K562 (cell line): ENCODE data around the gene ETS1. TPM values are rescaled to one million over a fixed set of nuclear protein-coding genes. Genes with fewer than 3 reads are reported as not detected.

Experiments used
- ARNT ChIP-seq, 2 experiments: fragments of 450-650 bp; IDR thresholded peaks; 2 replicates each; pipeline ENCODE4 v1.6.1; 2016; ENCODE audit warnings: mild to moderate bottlenecking in 1 of 2
- BCOR ChIP-seq: fragments of 450-650 bp; IDR thresholded peaks from 2 replicates; pipeline ENCODE4 v1.6.1; 2016
- E2F1 ChIP-seq: sonication (generic); formaldehyde crosslinking; IDR thresholded peaks from 2 replicates; pipeline ENCODE4 v1.8.1; 2023; ENCODE audit warnings: mild to moderate bottlenecking, missing genetic modification reagents, moderate library complexity
- ELF4 ChIP-seq: fragments of 450-650 bp; formaldehyde crosslinking; IDR thresholded peaks from 2 replicates; pipeline ENCODE4 v1.4.0; 2022; ENCODE audit warnings: missing genetic modification characterization
- FOXJ3 ChIP-seq: sonication (generic); formaldehyde crosslinking; IDR thresholded peaks from 2 replicates; pipeline ENCODE4 v1.4.0; 2020; ENCODE audit warnings: mild to moderate bottlenecking, missing genetic modification reagents
- KLF16 ChIP-seq: IDR thresholded peaks from 2 replicates; pipeline ENCODE4 v1.6.1; 2016; ENCODE audit warnings: antibody characterized with exemption
- POLR2AphosphoS2 ChIP-seq: IDR thresholded peaks from 2 replicates; pipeline ENCODE4 v1.6.1; 2012; ENCODE audit warnings: low read length, improper control_type of control experiment
- POLR3G ChIP-seq: IDR thresholded peaks from 2 replicates; pipeline ENCODE4 v1.6.1; 2011; ENCODE audit not compliant: insufficient read length, insufficient replicate concordance; ENCODE audit errors: extremely low read depth
- RAD21 ChIP-seq, 2 experiments: fragments of 250-450 bp in 1 of 2; fragments of 450-650 bp in 1 of 2; sonication (Bioruptor Pico) in 1 of 2; formaldehyde crosslinking in 1 of 2; IDR thresholded peaks in 1 of 2; conservative IDR thresholded peaks in 1 of 2; 2 replicates each; pipeline versions ENCODE4 v1.4.0 to v1.8.0; 2020 to 2022; ENCODE audit warnings: mild to moderate bottlenecking in 2 of 2, moderate library complexity in 1 of 2
- RBFOX2 ChIP-seq: fragments of 200-400 bp; formaldehyde crosslinking; IDR thresholded peaks from 2 replicates; pipeline ENCODE4 v1.6.1; 2017; ENCODE audit warnings: low read depth, mild to moderate bottlenecking, low read length, moderate library complexity
- RFX5 ChIP-seq: IDR thresholded peaks from 2 replicates; pipeline ENCODE4 v1.6.1; 2011; ENCODE audit warnings: low read depth, mild to moderate bottlenecking, improper control_type of control experiment, low read length
- SAFB ChIP-seq: fragments of 200-400 bp; formaldehyde crosslinking; IDR thresholded peaks from 2 replicates; pipeline ENCODE4 v1.6.1; 2017; ENCODE audit warnings: low read depth, low read length, borderline replicate concordance
- TEAD2 ChIP-seq: fragments of 450-650 bp; IDR thresholded peaks from 2 replicates; pipeline ENCODE4 v1.6.1; 2016; ENCODE audit warnings: missing genetic modification characterization, control low read depth, missing compliant biosample characterization
- TRIM25 ChIP-seq: fragments of 450-650 bp; IDR thresholded peaks from 2 replicates; pipeline ENCODE4 v1.7.0; 2016; ENCODE audit warnings: borderline replicate concordance
- ZBTB17 ChIP-seq: fragments of 450-650 bp; formaldehyde crosslinking; IDR thresholded peaks from 2 replicates; pipeline ENCODE4 v1.4.0; 2020; ENCODE audit warnings: mild to moderate bottlenecking
- ZNF57 ChIP-seq: fragments of 450-650 bp; formaldehyde crosslinking; IDR thresholded peaks from 2 replicates; pipeline ENCODE4 v1.4.0; 2020; ENCODE audit warnings: mild to moderate bottlenecking, moderate library complexity
- polyA plus RNA-seq, 8 experiments: library from polyadenylated mRNA; depleted of rRNA in 4 of 8; stranded (reverse) in 5 of 8; unstranded in 3 of 8; fragments of >200 nt; fragmentation: Nextera tagmentation in 2 of 8; fragmentation: Illumina TruSeq in 1 of 8; extraction: Ambion mirVana in 2 of 8; extraction: Trizol in 1 of 8; gene quantifications; 2 replicates each; pipeline versions ENCODE4 v1.2.1 to v1.2.3, GENCODE V29; 2011 to 2014; ENCODE audit warnings: inconsistent platforms in 1 of 8, missing spikeins in 1 of 8
- total RNA-seq, 7 experiments: library from RNA; depleted of rRNA in 6 of 7; stranded (reverse); fragments of >200 nt in 6 of 7; fragmentation: Illumina TruSeq in 2 of 7; extraction: Trizol in 2 of 7; gene quantifications; 2 replicates each; pipeline versions ENCODE4 v1.2.1 to v1.2.3, GENCODE V29; 2011 to 2021; ENCODE audit warnings: low replicate concordance in 1 of 7
- TF ChIP-seq, protein P1 (sequence below): fragments of 450-650 bp; IDR thresholded peaks from 2 replicates; pipeline ENCODE4 v1.7.1; 2018; ENCODE audit warnings: mild to moderate bottlenecking, low read depth; ENCODE audit not compliant: partially characterized antibody
- TF ChIP-seq, protein P2 (sequence below): fragments of 150-350 bp; conservative IDR thresholded peaks from 2 replicates; pipeline ENCODE4 v1.6.1; 2014; ENCODE audit warnings: low read length
- TF ChIP-seq, protein P3 (sequence below): fragments of 250-450 bp; sonication (Bioruptor Pico); IDR thresholded peaks from 2 replicates; pipeline ENCODE4 v1.4.0; 2020; ENCODE audit warnings: mild to moderate bottlenecking, moderate library complexity

Gene ETS1
- total and polyA plus RNA-seq, 9 of the 15 experiments (the other 6 are each of a cell fraction or from before 2014, with no cell fraction given), result 0.04 to 1.4 (median 0.23) TPM

DNA sequence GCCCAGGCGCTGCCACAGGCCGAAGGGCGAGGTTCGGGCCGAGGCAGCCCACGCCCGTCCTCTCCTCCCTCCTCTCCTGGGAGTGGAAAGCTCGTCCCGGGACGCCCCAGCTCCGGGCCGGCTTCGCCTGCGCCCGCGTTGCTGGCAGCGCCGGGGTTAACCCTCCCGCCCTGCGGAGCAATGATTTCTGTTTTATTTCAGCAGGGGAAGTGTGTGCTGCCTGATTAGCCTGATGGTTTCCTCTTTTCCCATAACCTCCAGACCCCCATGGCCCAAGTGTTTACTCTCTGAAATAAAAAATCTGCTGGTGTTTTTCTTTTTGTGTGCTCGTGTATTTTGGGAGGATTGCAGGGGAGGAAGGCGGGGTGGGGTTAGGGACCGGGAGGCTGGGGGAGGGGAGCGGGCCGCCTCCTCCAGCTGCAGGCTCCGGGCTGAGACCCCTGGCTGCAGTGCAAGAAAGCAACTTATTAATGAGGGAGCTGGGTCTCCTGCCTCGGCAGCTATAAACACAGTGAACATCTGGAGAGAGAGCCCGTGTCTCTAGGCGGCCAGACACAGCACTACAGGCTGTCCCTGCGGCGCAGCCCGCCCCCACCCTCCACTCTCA, 38.6 kb downstream of the ETS1 start (continued):
- TF ChIP-seq, protein P1, sequence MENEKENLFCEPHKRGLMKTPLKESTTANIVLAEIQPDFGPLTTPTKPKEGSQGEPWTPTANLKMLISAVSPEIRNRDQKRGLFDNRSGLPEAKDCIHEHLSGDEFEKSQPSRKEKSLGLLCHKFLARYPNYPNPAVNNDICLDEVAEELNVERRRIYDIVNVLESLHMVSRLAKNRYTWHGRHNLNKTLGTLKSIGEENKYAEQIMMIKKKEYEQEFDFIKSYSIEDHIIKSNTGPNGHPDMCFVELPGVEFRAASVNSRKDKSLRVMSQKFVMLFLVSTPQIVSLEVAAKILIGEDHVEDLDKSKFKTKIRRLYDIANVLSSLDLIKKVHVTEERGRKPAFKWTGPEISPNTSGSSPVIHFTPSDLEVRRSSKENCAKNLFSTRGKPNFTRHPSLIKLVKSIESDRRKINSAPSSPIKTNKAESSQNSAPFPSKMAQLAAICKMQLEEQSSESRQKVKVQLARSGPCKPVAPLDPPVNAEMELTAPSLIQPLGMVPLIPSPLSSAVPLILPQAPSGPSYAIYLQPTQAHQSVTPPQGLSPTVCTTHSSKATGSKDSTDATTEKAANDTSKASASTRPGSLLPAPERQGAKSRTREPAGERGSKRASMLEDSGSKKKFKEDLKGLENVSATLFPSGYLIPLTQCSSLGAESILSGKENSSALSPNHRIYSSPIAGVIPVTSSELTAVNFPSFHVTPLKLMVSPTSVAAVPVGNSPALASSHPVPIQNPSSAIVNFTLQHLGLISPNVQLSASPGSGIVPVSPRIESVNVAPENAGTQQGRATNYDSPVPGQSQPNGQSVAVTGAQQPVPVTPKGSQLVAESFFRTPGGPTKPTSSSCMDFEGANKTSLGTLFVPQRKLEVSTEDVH, result no peak
- TF ChIP-seq POLR3G (no peak), SAFB (no peak), RBFOX2 (no peak), FOXJ3 (no peak), TRIM25 (no peak), KLF16 (0 out of 2 replicates have a peak, but pooled peaks have one; percentile 6), ZNF57 (no peak), RFX5 (no peak), POLR2AphosphoS2 (no peak), BCOR (no peak), E2F1 (CRISPR knock-in tag) (no peak), ELF4 (CRISPR knock-in tag) (no peak), ZBTB17 (0 out of 2 replicates have a peak, but pooled peaks have one; percentile 34), RAD21 (CRISPR knock-in tag; conservative IDR thresholded peaks at IDR 0.05 in 1 of 2, IDR thresholded peaks at IDR 0.05 in 1 of 2) (no peak), ARNT (IDR thresholded peaks at IDR 0.05) (no peak), TEAD2 (tag) (no peak)
- TF ChIP-seq, protein P2, sequence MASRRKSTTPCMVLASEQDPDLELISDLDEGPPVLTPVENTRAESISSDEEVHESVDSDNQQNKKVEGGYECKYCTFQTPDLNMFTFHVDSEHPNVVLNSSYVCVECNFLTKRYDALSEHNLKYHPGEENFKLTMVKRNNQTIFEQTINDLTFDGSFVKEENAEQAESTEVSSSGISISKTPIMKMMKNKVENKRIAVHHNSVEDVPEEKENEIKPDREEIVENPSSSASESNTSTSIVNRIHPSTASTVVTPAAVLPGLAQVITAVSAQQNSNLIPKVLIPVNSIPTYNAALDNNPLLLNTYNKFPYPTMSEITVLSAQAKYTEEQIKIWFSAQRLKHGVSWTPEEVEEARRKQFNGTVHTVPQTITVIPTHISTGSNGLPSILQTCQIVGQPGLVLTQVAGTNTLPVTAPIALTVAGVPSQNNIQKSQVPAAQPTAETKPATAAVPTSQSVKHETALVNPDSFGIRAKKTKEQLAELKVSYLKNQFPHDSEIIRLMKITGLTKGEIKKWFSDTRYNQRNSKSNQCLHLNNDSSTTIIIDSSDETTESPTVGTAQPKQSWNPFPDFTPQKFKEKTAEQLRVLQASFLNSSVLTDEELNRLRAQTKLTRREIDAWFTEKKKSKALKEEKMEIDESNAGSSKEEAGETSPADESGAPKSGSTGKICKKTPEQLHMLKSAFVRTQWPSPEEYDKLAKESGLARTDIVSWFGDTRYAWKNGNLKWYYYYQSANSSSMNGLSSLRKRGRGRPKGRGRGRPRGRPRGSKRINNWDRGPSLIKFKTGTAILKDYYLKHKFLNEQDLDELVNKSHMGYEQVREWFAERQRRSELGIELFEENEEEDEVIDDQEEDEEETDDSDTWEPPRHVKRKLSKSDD, result no peak
- TF ChIP-seq, protein P3, sequence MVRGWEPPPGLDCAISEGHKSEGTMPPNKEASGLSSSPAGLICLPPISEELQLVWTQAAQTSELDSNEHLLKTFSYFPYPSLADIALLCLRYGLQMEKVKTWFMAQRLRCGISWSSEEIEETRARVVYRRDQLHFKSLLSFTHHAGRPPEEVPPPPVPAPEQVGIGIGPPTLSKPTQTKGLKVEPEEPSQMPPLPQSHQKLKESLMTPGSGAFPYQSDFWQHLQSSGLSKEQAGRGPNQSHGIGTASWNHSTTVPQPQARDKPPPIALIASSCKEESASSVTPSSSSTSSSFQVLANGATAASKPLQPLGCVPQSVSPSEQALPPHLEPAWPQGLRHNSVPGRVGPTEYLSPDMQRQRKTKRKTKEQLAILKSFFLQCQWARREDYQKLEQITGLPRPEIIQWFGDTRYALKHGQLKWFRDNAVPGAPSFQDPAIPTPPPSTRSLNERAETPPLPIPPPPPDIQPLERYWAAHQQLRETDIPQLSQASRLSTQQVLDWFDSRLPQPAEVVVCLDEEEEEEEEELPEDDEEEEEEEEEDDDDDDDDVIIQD (CRISPR knock-in tag), result no peak
